Esophagus mucosa (tissue), 1 donor: Measurements from ENCODE around the gene DAAM1. TPM values are rescaled to one million over a fixed set of nuclear protein-coding genes. Genes with fewer than 3 reads are reported as not detected.

ENCODE experiments used
- ATAC-seq: fragments of 200-7000 bp; cut with Tn5 transposase; one replicate; pipeline ENCODE4 v1.9.1; 2020
- total RNA-seq: library from RNA; stranded (reverse); gene quantifications from one replicate; pipeline ENCODE4 v1.2.4, GENCODE V29; 2023
- donor health status: DM: yes; HTN: yes; CAD: no.

DAAM1 gene
- total RNA-seq, 1 donor from 2014 or later = 67.4 TPM

DNA sequence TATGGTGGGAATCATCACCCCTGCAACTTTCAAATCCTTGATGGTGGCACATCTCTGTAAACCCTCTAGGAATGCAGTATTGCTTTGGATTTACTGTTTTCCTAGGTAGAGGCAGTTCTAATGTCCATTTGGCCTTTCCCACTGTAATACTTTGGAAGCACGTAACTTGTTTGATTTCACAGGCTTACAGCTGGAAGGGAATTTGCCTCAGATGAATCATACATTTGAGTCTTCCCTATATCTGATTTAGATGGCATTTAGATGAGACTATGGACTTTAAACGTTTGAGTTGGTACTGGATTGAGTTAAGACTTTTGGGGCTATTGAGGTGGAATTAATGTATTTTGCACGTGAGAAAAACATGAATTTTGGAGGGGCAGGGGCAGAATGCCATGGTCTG is 35.9 kb downstream of the DAAM1 start:
- ATAC-seq = no peak

GRCh38 chr14:59225281-59225680 is 36.8 kb downstream of the DAAM1 start:
- ATAC-seq = peak; percentile 68

DNA sequence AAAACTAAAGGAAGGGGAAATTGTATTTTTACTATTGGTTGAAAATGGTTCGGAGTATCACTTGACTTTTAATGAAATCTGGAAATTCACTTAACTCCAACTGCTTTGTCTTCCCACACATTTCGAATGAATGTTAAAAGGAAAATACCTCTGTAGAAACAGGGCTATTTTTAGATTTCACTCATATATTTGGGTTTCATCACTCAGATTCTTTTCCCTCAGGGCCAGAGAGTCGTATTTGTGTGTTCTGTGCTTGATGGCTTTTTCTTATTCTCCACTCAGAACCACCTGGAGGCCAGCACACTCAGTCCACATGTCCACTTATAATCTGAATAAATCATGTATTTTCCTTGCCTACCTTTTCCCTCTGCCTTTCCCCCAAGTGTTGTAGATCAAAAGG is 40.0 kb downstream of the DAAM1 start:
- ATAC-seq = no peak

DNA sequence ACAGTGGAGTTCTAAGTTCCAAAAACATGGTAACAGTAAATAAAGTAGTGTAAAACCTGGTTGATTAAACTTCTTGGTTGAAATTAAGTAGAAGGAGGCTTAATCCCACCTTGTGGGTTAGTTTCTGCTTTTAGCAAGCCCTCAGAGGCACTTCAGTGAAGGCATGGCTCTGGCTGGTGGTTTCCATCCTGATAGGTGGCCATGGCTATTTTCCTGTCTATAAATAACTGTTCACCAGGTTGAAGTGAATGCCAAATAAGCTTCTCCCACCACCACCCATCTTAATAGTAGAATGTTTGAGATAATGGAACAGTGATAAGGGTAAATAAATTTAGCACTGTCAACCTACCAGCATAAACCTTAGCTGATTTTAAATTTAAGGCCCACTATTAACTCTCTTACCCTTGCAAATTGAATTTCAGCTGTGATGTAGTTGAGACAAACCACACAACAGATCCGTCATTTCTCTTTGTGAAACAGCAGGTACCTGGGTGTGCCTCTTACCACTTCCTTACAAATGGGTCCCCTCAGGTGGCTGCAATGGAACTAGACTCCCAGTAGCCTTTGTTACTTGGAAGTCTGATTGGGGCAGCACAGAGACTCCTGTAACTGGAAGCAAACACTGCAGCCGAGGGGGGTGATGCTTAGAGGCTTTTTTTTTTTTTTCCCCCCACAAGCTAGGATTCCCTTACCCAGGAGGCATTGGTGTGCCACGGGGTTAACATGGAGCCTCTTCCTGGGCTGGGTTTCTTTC is 41.4 kb downstream of the DAAM1 start:
- ATAC-seq = no peak

DNA sequence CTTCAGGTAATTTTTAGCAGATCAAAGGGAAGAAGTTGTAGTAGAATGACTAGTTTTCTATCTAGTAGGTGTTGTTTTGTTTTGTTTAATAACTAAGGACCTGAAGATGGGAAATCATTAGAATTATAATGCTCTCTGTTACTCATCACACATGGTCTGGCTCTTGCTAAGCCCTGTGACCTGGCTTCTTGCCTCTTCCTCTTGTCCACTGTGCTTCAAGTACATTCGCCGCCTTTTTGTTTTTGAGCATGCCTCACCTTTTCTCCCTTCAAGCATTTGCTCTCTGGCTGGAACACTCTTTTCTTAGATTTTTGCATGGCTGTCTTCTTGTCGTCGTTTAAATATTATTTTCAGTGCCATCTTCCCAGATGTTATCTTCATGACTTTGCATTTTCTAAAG is 47.7 kb downstream of the DAAM1 start:
- ATAC-seq = peak; percentile 32

- ATAC-seq = no peak
These were observed 49.7 kb downstream of the DAAM1 start for GRCh38 chr14:59238216-59238615.

DNA sequence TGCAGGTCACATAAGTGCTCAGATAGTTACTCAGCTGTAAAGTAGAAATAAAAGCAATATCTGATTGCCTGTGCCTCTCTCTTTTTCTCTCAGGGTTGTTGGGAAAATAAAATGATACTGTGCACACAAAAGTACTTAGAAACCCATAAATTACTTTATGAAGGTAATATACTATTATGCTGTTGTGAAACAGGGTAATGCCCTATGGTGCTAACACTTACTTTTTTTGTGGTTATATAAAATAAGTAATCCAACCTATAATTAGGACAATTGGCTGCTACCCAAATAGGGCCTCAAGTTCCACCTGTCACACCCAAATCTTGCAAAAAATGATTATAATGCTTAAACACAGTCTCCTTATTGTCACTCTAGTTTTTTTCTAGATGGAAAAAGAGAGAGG is 50.6 kb downstream of the DAAM1 start:
- ATAC-seq = no peak

DNA sequence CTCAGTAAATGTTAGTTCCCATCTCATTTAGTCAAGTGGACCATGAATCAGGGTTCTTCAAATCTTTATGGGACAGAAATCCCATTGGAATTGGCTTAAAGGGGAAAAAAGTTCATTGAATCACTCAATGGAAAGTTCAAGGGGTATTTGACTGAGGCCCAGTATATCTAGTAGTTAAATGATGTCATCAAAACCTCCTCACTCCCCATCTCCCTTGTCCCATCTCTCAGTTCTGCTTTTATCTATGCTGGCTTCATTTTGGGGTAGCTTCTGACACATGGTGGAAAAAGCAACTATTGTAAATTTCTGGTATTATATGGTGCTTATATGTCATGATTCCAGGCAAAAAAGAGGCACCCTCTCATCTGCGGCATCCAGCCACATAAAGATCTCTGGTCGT is 51.9 kb downstream of the DAAM1 start:
- no peak for ATAC-seq

GRCh38 chr14:59241121-59241520 is 52.7 kb downstream of the DAAM1 start:
- no peak for ATAC-seq

DNA sequence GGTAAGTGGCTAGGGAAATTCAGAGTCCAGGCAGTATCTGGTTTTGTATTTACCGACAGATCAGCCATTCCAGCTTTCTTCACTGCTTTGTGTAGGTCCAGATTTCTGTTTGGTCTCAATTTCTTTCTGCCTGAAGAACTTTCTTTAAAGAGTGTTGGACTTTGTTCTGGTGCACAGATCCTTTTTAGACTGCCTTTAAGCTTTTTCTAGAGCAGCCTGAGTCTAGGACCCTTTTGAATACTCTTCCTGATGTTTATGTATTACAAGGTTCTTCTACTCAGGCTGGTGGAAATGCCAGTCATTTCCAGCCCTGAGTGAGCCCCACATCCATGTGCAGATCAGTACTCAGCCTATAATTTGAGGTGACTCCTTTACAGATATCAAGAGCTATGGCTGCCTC is 54.7 kb downstream of the DAAM1 start:
- no peak for ATAC-seq

GRCh38 chr14:59244581-59244980 is 56.1 kb downstream of the DAAM1 start:
- peak; percentile 99 for ATAC-seq

DNA sequence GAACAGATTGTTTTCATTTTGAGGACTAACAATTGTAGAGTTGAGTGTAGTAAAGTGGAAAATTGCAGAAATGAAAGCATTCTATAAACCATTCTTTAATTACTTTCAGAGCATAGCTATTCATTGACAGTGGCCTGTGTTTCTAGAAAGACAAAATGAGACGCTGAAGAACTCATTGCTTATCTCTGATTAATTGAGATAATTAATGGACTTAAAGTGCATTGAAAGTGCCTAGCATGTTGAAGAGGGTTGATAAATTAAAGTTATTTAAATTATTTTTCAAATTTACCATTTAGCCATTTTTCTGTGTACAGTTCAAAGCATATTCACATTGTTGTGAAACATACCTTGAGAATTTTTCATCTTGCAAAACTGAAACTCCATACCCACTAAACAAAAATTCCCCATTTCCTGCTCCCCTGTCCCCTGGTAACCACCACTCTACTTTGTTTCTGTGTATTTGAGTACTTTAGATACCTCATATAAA is 57.4 kb downstream of the DAAM1 start:
- no peak for ATAC-seq

- no peak for ATAC-seq
These were observed 58.1 kb downstream of the DAAM1 start for GRCh38 chr14:59246566-59246965.

DNA sequence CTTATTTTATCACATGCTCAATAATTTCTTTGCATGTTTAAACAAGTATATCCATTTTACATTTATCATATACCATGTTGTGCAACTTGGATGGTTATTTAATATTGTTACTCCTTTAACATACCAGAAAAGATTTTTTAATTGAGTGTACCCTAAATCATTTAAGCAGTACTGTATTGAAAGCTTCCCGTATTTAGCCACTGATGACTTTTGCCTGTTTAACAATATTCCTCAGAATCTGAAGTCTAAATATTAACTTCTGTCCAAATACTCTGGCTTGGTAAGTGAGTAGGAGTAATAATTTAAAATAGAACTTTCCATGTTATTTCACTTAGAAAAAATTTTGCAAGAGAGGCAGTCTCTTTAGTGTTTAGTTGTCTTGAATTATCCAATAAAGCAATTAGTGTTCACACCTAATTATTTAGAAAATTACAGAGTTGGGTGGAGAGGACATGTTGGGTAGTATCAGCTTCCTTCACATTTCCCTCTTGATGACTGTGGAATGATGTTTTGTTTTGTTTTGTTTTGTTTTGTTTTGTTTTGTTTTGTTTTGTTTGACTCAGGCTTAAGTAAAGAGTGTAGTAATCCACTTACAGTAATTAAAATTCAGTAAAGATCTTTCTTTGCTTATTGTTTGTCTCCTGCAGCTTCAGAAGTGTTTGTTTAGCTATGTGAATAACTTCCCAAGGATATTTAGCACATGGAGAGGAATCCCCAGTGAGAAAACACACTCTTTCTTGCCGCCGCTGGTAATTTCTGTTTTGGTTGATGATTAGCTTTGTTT is 59.5 kb downstream of the DAAM1 start:
- ATAC-seq = no peak

- no peak for ATAC-seq
These were observed 60.6 kb downstream of the DAAM1 start for GRCh38 chr14:59249029-59249428.

DNA sequence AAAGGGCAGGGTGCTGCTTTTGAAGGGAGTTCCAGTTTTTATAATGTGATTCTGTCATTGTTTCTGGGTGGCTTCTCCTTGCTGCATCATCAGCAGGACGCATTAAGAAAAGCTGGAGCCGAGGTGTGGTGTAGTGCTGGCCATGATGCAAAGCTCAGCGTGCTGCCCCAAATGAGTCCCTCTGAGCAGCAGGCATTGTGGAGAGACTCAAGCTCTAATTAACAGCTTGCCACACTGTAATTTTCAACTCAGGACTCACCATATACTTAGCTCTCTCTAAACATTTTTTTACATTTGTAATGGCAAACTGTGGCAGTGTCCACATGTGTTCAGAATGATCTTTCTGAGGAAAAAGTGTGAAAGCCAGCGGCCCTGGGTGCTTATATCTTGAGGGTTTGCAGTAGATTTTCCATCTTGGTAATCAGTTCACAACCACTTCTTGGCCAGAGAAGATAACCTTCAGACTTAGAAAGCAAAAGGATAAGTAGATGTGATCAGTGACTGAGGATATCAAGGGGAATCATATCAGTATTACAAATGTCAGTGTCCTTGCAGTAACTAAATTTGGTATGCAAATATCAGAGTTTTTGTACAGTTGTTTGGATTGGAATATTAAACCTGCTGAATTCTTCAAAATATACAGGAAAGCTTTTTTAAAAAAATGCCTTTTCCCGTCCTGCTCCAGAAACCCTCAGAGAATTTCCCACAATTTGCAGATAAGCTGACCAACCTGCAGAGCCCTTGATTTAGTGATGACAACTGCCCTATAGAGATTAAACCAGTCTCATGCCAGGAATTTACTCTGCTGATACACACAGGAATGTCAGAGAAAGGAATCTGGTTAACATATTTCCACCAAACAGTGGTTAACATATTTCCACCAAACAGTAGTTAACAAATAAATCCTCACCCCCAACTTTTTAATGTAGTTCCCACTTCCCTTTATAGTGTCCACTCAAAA is 63.6 kb downstream of the DAAM1 start:
- no peak for ATAC-seq

DNA sequence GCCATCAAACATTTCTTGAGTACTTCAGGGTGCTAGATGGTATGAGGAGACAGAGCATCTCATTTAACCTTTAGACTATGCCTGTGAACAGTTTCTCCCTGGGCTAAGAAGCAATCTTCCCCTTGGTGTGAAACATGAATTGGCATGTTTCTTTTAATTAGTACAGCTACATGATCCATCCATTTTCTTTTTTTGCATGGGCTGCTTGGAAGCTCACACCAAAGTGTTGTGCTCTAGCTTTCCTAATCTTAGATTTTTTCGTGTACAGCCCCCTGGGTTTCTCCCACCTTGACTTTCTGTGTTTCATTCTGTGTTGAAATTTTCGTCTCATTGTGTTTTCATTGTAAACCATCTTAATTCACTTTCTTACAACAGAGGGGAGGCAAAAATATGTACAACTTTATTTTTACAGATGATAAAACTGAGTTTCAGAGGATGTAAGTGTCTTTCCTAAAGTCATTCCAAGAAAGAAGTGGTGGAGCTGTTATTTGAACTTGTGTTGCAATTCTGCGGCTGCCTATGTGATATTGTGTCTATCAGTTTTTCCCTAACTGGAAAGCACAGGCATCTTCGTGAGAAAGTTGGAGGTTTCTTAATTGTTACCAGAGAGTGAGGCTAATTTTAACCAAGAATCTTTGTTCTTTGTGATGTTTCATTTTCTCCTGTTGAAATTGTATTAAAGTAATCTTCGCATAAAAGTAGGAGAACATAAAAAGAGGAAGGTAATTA is 64.5 kb downstream of the DAAM1 start:
- no peak for ATAC-seq

- ATAC-seq = no peak
These were observed 65.1 kb downstream of the DAAM1 start for GRCh38 chr14:59253527-59253926.

- peak; percentile 41 for ATAC-seq
These were observed 65.9 kb downstream of the DAAM1 start for GRCh38 chr14:59254146-59254910.

GRCh38 chr14:59254911-59255545 is 66.6 kb downstream of the DAAM1 start:
- ATAC-seq = peak; percentile 33

- ATAC-seq = no peak
These were observed 67.9 kb downstream of the DAAM1 start for GRCh38 chr14:59256331-59256730.
